ENCODE measurements around the gene C6orf132. TPM values are rescaled to one million over a fixed set of nuclear protein-coding genes. Genes with fewer than 3 reads are reported as not detected.

C6orf132 gene
- total RNA-seq, 1 experiment from 2014 or later = 0.15 TPM

DNA sequence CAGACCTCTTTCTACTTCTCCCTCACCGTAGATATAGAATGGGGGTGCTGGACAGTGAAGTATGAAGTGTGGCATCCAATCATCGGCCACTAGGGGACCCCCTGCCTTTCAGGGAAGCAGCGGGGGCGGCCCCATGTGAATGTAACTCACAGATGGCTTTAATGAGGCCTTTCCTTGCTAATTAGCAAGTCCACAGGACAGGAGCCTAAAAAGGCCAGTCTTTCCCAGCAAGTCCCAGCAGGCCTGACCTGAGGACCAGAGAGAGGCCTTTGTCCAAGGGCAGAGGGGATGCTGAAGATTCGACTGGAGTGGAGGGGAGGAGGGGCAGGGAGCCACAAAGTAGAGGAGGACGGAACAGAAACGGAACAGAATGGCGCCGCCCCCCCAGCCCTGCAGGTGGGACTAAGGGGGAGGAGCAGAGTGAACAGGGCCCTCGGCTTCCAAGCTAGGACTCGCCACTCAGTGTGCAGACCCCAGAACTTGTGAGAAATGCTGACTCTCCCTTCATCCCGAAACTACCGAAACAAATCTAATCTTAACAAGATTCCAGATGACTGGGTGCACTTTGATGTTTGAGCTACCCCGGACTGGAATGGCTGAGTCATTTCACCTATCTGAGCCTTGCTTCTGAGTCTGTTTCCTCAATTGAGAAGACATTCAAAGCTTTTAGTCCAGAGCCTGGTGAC, 5.8 kb downstream of the C6orf132 start:
- Histone ChIP-seq H3K4me3 (ENCODE audit: low read depth, low read length, poor library complexity, severe bottlenecking) (no peak overlapping the region), H3K27ac (ENCODE audit: low read depth, low read length, poor library complexity, severe bottlenecking) (peak overlapping the region; percentile 41), H3K36me3 (ENCODE audit: insufficient read depth, low read length, poor library complexity, severe bottlenecking) (no peaks in the 10 kb centered on the region), H3K9me3 (ENCODE audit: low read depth, low read length, poor library complexity, severe bottlenecking) (no peaks in the 10 kb centered on the region), H3K27me3 (replicated peaks; ENCODE audit: insufficient read depth, low read depth, low read length, poor library complexity) (no peaks in the 10 kb centered on the region), H3K4me1 (ENCODE audit: insufficient read depth, low read length, poor library complexity, severe bottlenecking) (peaks cover 29% of the 10 kb centered on the region)
- DNase-seq (ENCODE audit: low spot score) = peak; percentile 64
- intact Hi-C loops (cut with micrococcal nuclease; ENCODE audit: unreplicated experiment) = no loop called here
- ChIA-PET CTCF (no interaction called here), POLR2A (ENCODE audit: low non-redundant PET) (no interaction called here)
- no peak for TF ChIP-seq EZH2 (IDR thresholded peaks at IDR 0.05; ENCODE audit: borderline replicate concordance, low read depth, low read length, poor library complexity, severe bottlenecking)
- TF ChIP-seq, protein P1, sequence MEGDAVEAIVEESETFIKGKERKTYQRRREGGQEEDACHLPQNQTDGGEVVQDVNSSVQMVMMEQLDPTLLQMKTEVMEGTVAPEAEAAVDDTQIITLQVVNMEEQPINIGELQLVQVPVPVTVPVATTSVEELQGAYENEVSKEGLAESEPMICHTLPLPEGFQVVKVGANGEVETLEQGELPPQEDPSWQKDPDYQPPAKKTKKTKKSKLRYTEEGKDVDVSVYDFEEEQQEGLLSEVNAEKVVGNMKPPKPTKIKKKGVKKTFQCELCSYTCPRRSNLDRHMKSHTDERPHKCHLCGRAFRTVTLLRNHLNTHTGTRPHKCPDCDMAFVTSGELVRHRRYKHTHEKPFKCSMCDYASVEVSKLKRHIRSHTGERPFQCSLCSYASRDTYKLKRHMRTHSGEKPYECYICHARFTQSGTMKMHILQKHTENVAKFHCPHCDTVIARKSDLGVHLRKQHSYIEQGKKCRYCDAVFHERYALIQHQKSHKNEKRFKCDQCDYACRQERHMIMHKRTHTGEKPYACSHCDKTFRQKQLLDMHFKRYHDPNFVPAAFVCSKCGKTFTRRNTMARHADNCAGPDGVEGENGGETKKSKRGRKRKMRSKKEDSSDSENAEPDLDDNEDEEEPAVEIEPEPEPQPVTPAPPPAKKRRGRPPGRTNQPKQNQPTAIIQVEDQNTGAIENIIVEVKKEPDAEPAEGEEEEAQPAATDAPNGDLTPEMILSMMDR (conservative IDR thresholded peaks at IDR 0.05; ENCODE audit: low read depth, low read length) = peak; percentile 53
- no TSS peak for BruUV-seq (replicated peaks)

DNA sequence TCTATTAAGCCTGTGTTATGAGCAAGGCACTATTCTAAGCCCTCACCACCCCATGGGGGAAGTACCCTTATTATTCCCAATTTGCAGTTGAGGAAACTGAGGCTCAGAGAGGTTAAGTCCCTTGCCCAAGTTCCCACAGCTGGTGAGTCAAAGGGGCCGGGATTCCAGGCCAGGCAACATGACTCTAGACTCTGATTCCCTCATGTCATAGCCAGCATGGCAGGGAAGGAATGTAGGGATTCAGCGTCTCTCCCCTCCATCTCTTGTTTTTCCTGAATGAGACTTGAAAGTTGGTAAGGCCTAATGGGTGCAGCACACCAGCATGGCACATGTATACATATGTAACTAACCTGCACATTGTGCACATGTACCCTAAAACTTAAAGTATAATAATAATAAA, 6.7 kb downstream of the C6orf132 start:
- no peaks in the 10 kb centered on the region for H3K9me3 ChIP-seq (ENCODE audit: low read depth, low read length, poor library complexity, severe bottlenecking)
- BruUV-seq (replicated peaks) = no TSS peak
- intact Hi-C loops (cut with micrococcal nuclease; ENCODE audit: unreplicated experiment) = no loop called here
- TF ChIP-seq, protein P1 (conservative IDR thresholded peaks at IDR 0.05; ENCODE audit: low read depth, low read length) = no peak
- no peak for TF ChIP-seq EZH2 (IDR thresholded peaks at IDR 0.05; ENCODE audit: borderline replicate concordance, low read depth, low read length, poor library complexity, severe bottlenecking)
- DNase-seq (ENCODE audit: low spot score) = no peak
- no peak overlapping the region for H3K4me3 ChIP-seq (ENCODE audit: low read depth, low read length, poor library complexity, severe bottlenecking)
- H3K4me1 ChIP-seq (ENCODE audit: insufficient read depth, low read length, poor library complexity, severe bottlenecking) = peaks cover 29% of the 10 kb centered on the region
- ChIA-PET CTCF (no interaction called here), POLR2A (ENCODE audit: low non-redundant PET) (no interaction called here)
- no peaks in the 10 kb centered on the region for H3K27me3 ChIP-seq (replicated peaks; ENCODE audit: insufficient read depth, low read depth, low read length, poor library complexity)
- no peak overlapping the region for H3K27ac ChIP-seq (ENCODE audit: low read depth, low read length, poor library complexity, severe bottlenecking)
- no peaks in the 10 kb centered on the region for H3K36me3 ChIP-seq (ENCODE audit: insufficient read depth, low read length, poor library complexity, severe bottlenecking)

DNA sequence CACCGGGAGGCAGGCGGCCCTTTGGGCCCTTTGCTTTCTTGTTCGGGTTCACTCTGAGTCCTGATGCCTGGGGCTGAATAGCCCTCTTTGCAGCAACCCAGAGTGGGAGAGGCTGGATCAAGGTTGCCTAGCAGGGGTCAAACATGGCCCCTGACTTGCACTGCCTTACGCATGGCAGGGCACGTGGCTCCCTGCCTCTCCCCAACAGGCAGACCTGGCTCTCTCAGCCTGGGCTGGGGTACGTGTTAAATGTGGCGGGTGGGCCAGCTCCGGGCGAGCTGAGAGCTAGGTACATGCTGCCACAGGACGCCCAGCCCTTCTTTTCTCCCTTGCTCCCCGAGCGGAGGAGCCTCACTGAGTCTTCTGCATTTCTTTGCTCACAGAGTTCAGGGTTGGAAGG, 7.3 kb downstream of the C6orf132 start:
- no TSS peak for BruUV-seq (replicated peaks)
- no peaks in the 10 kb centered on the region for H3K27me3 ChIP-seq (replicated peaks; ENCODE audit: insufficient read depth, low read depth, low read length, poor library complexity)
- no peak overlapping the region for H3K27ac ChIP-seq (ENCODE audit: low read depth, low read length, poor library complexity, severe bottlenecking)
- peaks cover 29% of the 10 kb centered on the region for H3K4me1 ChIP-seq (ENCODE audit: insufficient read depth, low read length, poor library complexity, severe bottlenecking)
- H3K36me3 ChIP-seq (ENCODE audit: insufficient read depth, low read length, poor library complexity, severe bottlenecking) = no peaks in the 10 kb centered on the region
- intact Hi-C loops (cut with micrococcal nuclease; ENCODE audit: unreplicated experiment) = no loop called here
- ChIA-PET POLR2A (ENCODE audit: low non-redundant PET) (no interaction called here), CTCF (no interaction called here)
- no peak overlapping the region for H3K4me3 ChIP-seq (ENCODE audit: low read depth, low read length, poor library complexity, severe bottlenecking)
- TF ChIP-seq, protein P1 (conservative IDR thresholded peaks at IDR 0.05; ENCODE audit: low read depth, low read length) = no peak
- TF ChIP-seq EZH2 (IDR thresholded peaks at IDR 0.05; ENCODE audit: borderline replicate concordance, low read depth, low read length, poor library complexity, severe bottlenecking) = no peak
- no peaks in the 10 kb centered on the region for H3K9me3 ChIP-seq (ENCODE audit: low read depth, low read length, poor library complexity, severe bottlenecking)
- DNase-seq (ENCODE audit: low spot score) = no peak
